Stimulated activated CD8-positive, alpha-beta memory T cell treated with anti-CD3 and anti-CD28 coated beads, Interleukin-4, amount 100 ng/mL, for 1 hour (primary cell): Measurements from ENCODE around the gene C1orf74.

ENCODE experiments used
- DNase-seq, 2 donors: peaks; one replicate each; pipeline ENCODE4 v3.0.0-alpha.2; 2020; ENCODE audit warnings: low read depth in 2 of 2, low spot score in 1 of 2

Gene C1orf74

GRCh38 chr1:209784265-209785169, at the start of gene C1orf74:
C1orf74 (minus strand) TSS chr1:209784559; CDS start chr1:209783634, 925 bp downstream.
- peak; percentile 99 to 100 for DNase-seq

- no peak for DNase-seq
These were observed 47.3 kb upstream of the C1orf74 start for GRCh38 chr1:209831615-209832014.

DNA sequence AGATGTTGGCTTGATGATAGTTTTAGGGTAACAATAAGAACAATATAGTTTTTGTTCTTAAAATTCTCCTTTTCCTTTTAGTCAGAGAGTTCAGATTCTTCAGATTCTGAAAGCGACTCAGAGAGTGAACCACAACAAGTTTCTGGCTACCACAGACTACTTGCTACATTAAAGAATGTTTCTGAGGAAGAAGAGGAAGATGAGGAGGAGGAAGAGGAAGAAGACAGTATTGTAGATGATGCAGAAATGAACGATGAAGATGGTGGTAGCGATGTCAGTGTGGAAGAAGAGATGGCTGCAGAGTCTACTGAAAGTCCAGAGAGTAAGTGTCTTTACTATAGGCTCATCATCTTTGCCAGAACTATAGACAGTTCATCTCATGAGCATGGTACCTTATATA, 46.4 kb upstream of the C1orf74 start:
- DNase-seq, result no peak

DNA sequence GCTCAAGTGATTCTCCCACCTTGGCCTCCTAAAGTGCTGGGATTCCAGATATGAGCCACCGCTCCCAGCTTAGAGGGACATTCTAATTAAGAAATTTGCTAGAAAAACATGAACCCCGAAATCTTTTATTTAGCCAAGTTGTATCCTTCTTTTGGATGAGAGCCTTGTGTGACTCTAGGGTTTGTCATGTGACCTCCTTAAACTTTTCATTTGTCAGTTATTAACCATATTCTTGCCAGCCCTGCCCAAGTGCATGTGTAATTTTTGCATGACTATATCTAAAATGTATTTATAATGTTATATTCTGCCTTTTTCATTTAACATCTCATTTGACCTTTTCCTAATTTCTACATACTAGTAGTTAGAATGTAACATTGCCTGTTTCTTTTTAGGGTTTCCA, 45.4 kb upstream of the C1orf74 start:
- no peak for DNase-seq

DNA sequence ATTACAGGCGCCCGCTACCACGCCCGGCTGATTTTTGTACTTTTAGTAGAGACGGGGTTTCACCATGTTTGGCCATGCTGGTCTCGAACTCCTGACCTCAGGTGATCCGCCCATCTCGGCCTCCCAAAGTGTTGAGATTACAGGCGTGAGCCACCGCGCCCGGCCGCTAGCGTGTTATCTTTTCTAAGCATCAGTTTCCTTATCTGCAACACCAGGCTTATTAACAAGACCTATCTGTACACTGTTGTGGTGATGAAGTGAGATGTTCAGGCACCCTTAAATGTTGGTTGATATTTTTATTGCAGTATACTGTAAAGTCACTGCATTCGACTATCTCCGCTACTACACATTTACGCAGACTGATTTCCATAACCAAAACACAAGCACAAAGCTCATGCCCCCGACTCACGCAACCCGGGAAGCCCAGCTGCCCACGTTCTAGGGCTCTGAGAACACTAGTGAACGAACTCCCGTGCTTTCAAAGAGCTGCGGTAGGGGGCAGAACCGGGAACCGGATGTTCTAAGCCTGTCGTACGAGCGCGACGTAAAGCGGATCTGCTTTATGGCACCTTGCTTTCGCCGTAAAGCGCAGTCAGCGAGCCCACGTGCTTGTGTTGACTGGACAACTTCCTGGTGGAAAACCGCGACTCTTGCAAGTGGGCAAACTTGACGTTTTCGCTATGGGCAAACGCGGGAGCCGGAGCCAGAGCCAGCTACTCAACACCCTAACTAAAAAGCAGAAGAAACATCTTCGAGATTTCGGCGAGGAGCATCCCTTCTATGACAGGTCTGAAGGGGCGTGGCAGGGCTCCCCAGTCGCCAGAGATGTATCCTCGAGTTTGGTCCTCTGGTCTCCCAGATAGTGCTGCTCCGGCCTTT, 43.3 kb upstream of the C1orf74 start, which contains the start of gene UTP25:
TSS of gene UTP25 (plus strand) at position 589 of the 879 bp plus-strand sequence. CDS start at position 681, 92 bp downstream.
- DNase-seq, result peak; percentile 72 to 86

- no peak for DNase-seq
These were observed 41.5 kb upstream of the C1orf74 start for GRCh38 chr1:209825591-209826434.

DNA sequence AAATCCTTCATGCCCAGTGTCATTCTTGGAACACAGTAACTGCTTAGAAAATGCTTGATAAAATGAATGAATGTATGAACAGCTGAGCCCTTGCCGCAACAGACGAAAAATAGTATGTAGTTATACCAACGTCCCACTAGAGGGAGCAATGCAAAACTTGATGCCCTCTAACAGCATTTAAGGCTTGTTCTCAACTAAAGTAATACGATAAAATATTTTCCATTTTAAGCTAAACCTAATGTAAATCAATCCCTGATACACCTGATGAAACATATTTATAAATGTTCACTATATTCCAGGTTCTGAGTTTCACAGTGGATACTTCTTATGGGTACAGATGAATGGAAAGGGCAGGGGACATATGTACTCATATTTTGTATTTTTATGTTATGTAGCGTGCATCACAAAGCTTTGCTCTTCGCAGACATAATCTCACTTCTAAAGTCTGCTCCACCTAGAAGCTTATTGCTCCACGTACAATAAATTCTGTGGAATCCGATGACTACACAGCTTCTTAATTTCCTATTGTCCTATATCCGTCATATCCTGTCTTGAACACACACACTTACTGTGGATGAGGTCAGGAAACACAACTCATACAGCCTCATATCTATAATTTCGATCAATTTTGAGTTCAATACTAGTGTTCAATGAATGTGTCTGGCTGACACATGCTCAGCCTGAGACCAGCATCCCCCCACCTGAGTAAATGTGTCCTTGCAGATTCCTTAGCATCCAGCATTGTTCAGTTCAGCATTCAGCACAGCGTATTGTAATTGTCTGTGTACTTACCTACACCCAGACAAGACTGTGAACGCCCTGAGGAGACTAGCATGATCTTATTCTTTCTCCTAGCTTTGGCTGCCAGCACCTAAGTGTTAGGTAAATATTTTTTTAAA, 39.0 kb upstream of the C1orf74 start:
- no peak for DNase-seq

DNA sequence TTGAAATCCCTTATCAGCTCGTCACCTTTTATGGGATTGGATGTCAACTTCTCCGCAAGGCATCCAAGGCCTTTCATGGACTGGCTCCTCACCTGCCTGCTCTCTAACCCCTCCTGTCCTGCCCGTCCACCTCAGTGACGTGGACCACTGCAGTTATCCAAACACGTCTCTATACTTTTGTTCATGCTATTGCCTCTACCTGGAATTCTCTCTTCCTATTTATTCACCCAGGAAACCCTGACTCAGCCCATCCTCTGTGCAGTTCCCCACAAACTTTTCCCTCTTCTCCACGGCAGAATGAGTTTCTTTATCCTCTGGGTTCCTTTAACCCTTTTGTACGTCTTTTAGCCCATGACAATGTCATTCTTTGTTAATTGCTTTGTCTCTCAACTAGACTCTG, 38.3 kb upstream of the C1orf74 start:
- no peak for DNase-seq

- no peak for DNase-seq
These were observed 36.6 kb upstream of the C1orf74 start for GRCh38 chr1:209820986-209821385.

DNA sequence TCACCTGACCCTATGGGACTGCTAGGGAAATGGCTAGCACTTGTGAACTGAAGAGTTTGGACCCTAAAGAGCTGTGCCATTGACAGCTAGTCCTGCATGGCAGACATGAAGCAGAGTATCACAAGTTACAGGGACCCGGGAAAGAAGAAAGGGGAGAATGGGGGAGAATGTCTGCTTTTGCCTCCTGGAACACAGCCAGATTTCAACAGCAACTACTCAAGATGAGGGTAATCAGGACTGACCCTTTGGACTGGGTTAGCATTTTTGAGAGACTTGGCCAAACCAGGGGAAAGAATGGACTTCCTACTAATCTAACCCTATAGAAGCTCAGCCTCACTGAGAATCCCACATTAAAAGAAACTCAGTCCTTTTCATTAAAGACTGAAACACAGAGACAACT, 34.7 kb upstream of the C1orf74 start:
- no peak for DNase-seq

DNA sequence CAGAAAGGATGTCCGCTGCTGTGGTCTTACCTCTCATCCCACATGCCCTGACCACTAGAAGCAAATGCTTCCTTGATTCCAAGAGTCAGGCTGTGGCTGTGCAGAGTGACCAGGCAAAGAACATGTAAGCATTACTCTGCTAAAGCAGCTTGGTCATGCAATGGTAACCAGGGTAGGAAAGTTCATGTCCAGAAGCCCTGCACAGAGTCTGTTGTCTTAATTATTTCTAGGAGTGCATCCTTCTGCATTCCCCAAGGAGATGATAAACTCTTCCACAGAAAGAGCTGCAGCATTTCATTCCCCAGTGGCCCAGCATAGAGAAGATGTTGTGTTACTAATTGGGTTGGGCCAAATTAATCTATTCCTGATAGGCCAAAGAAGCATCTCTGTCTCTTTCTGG, 33.3 kb upstream of the C1orf74 start:
- no peak for DNase-seq

DNA sequence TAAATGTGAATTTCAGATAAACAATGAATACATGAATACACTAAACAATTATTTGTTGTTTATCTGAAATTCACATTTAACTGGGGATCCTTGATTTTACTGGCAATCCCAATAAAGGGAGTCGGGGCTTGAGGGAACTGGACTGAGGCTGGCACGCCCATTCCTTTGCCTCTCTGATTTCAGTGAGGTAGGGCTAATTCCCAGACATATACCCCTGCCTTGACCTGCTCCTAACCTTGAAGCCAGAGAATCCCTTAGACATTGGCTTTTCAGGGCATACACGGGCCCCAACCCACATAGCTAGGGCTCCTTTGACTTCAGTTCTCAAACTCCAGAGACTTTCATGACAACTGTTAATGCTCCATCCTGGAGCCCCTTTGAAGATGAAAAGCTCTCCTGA, 32.6 kb upstream of the C1orf74 start:
- DNase-seq, result no peak

DNA sequence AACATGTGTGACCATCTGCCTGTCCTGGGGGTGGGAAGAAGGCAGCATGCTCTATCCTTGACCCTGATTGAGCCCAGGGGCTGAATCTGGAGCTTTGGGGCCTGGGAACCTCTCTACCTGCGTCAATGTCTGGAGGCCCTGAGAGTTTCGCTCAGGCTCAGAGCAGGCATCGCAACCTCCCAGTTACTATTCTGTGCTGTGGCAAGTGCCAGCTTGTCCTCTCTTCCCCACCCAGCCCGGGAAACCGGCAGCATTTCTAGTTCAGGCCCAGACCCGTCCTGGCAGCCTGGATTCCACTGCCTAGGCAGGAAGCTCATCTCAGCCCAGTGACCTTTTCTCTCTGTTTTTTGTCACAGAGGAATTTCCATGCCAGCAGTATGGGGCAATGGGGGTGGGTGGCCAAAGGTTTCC, 31.6 kb upstream of the C1orf74 start:
- DNase-seq, result no peak

DNA sequence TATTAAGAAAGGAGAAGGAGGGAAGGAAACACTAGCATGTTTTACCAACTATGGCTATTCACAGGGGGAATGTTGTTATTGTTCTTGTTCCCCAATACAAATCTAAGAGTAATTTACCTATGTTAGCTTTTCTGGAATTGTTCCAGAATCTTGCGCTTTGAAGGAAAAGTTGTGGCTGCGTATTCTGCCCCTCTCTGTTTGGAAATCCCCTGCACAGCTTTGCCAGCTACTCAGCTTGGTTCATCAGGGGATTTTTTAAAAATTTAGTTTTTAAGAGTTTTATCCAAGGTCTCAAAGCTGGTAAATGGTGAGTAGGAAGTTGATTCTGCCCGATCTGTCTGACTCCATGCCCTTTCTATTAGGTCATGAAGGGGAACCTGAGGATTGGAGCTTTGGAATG, 31.1 kb upstream of the C1orf74 start:
- no peak for DNase-seq

- DNase-seq, result no peak
These were observed 29.5 kb upstream of the C1orf74 start for GRCh38 chr1:209813902-209814301.

- DNase-seq, result no peak
These were observed 26.4 kb upstream of the C1orf74 start for GRCh38 chr1:209810783-209811182.

DNA sequence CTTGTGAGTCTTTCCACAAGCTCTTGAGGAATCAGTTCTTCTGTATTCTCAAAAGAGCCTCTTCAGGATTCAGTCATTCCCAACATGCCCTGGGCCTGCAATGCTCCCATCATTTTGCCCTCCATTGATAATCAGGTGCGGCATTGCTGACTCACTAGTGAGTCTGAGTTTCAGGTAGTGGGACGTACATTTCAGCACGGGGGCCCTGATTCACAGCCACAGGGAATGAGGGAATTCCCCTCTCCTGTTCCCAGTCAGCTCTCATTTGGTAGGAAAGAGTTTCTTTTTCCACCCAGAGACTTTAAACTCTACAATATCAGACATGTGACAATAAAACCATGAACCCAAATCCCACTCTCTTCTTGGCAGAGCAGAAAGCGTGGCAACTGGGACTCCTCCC, 25.3 kb upstream of the C1orf74 start:
- DNase-seq, result no peak

DNA sequence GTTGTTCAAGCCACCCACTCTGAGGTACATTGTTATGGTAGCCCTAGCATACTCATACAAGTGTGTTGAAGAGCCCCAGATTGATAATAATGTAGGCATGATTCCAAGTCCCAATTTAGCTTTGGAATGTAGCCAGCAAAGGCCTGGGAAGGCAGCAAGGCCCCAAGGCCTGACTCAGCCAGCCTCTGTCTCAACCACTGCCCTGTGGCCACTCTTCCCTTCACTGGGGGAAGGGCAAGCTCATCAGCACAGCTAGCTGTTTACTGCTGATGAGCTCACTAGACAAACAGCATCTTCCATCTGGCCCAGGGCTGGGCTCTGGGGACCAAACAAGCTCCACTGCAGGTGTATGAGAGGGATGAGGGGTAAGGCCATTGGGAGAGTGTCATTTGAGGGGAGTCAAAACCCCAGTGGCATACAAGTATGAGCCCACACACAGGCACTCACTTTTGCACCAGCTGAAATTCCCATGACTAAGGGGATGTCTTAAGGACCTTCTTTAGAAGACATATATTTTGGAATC, 23.8 kb upstream of the C1orf74 start:
- DNase-seq, result no peak

- DNase-seq, result no peak
These were observed 23.1 kb upstream of the C1orf74 start for GRCh38 chr1:209807509-209807908.
